ENCODE measurements around the gene ULK2.

ULK2 gene

GRCh38 chr17:19744922-19745757 lies 122.6 kb downstream of the ULK2 start:
- DNase-seq, result peak; percentile 82

GRCh38 chr17:19744492-19744891 lies 123.2 kb downstream of the ULK2 start:
- no peak for DNase-seq

GRCh38 chr17:19743101-19744100 lies 124.3 kb downstream of the ULK2 start:
- no peak for DNase-seq

- DNase-seq, result no peak
These were observed 125.2 kb downstream of the ULK2 start for GRCh38 chr17:19742495-19742894.

- no peak for DNase-seq
These were observed 125.8 kb downstream of the ULK2 start for GRCh38 chr17:19741832-19742457.

GRCh38 chr17:19740933-19741332 lies 126.8 kb downstream of the ULK2 start:
- DNase-seq, result no peak

- DNase-seq, result no peak
These were observed 128.2 kb downstream of the ULK2 start for GRCh38 chr17:19739241-19740201.

- no peak for DNase-seq
These were observed 129.0 kb downstream of the ULK2 start for GRCh38 chr17:19738757-19739156.

GRCh38 chr17:19738073-19738449 lies 129.7 kb downstream of the ULK2 start:
- DNase-seq, result no peak

- DNase-seq, result no peak
These were observed 130.2 kb downstream of the ULK2 start for GRCh38 chr17:19737305-19738072.

GRCh38 chr17:19736071-19736470 lies 131.7 kb downstream of the ULK2 start:
- no peak for DNase-seq

- DNase-seq, result peak; percentile 40
These were observed 133.7 kb downstream of the ULK2 start for GRCh38 chr17:19733953-19734526.

GRCh38 chr17:19731626-19732025 lies 136.1 kb downstream of the ULK2 start:
- DNase-seq, result no peak

GRCh38 chr17:19730843-19731242 lies 136.9 kb downstream of the ULK2 start:
- no peak for DNase-seq

- no peak for DNase-seq
These were observed 137.8 kb downstream of the ULK2 start for GRCh38 chr17:19729900-19730299.

- DNase-seq, result peak; percentile 88
These were observed 139.6 kb downstream of the ULK2 start for GRCh38 chr17:19728084-19728495.

GRCh38 chr17:19727501-19728078 lies 140.1 kb downstream of the ULK2 start:
- no peak for DNase-seq

- DNase-seq, result no peak
These were observed 140.9 kb downstream of the ULK2 start for GRCh38 chr17:19726631-19727376.

GRCh38 chr17:19725486-19725885 lies 142.2 kb downstream of the ULK2 start:
- no peak for DNase-seq
